GM18951 (cell line): ENCODE results near the gene ST8SIA2.
"Not testable (repeated sequence)": the region's sequence is repeated elsewhere in the genome, so short reads cannot be mapped to it uniquely, and the experiment has no call there.

ENCODE experiments used
- POLR2A ChIP-seq: IDR thresholded peaks from 4 replicates; pipeline ENCODE4 v1.6.1; 2011; ENCODE audit warnings: mild to moderate bottlenecking; ENCODE audit not compliant: insufficient read length, insufficient read depth; ENCODE audit errors: extremely low read depth
- in situ Hi-C: fragments of 300-500 bp; cut with MboI; formaldehyde crosslinking; loops from one replicate; pipeline ENCODE4 v1.12.0; 2022; ENCODE audit warnings: low sequenced_read_pairs, mixed read lengths, inconsistent platforms; ENCODE audit not compliant: unreplicated experiment

The ST8SIA2 gene

GRCh38 chr15:92466834-92467233, 73.2 kb downstream of the ST8SIA2 start:
- TF ChIP-seq POLR2A: no peak
- in situ Hi-C loops: no loop called here

GRCh38 chr15:92467245-92467644, 73.6 kb downstream of the ST8SIA2 start:
- in situ Hi-C loops: no loop called here

GRCh38 chr15:92468991-92469390, 75.3 kb downstream of the ST8SIA2 start:
- in situ Hi-C loops: no loop called here

More at GRCh38 chr15:92467245-92467644, 73.6 kb downstream of the ST8SIA2 start:
- TF ChIP-seq POLR2A: no peak

GRCh38 chr15:92471288-92471687, 77.6 kb downstream of the ST8SIA2 start:
- in situ Hi-C loops: no loop called here
- TF ChIP-seq POLR2A: no peak

More at GRCh38 chr15:92468991-92469390, 75.3 kb downstream of the ST8SIA2 start:
- no peak for TF ChIP-seq POLR2A

GRCh38 chr15:92473756-92474155, 80.1 kb downstream of the ST8SIA2 start:
- no peak for TF ChIP-seq POLR2A
- in situ Hi-C loops: no loop called here

GRCh38 chr15:92479730-92480129, 86.0 kb downstream of the ST8SIA2 start:
- in situ Hi-C loops: not testable (repeated sequence)

- no peak for TF ChIP-seq POLR2A
- in situ Hi-C loops: no loop called here
These were observed 86.7 kb downstream of the ST8SIA2 start for GRCh38 chr15:92480361-92480760.

GRCh38 chr15:92485441-92485840, 91.8 kb downstream of the ST8SIA2 start:
- TF ChIP-seq POLR2A: no peak
- in situ Hi-C loops: no loop called here

- in situ Hi-C loops: no loop called here
- no peak for TF ChIP-seq POLR2A
These were observed 99.0 kb downstream of the ST8SIA2 start for GRCh38 chr15:92492551-92493115.

GRCh38 chr15:92494806-92495336, 101.2 kb downstream of the ST8SIA2 start:
- no peak for TF ChIP-seq POLR2A
- in situ Hi-C loops: no loop called here

GRCh38 chr15:92495446-92495845, 101.8 kb downstream of the ST8SIA2 start:
- no peak for TF ChIP-seq POLR2A
- in situ Hi-C loops: no loop called here

GRCh38 chr15:92499731-92500530, 106.2 kb downstream of the ST8SIA2 start:
- in situ Hi-C loops: no loop called here
- no peak for TF ChIP-seq POLR2A

- TF ChIP-seq POLR2A: no peak
- in situ Hi-C loops: no loop called here
These were observed 108.7 kb downstream of the ST8SIA2 start for GRCh38 chr15:92502336-92502735.
